HG03175 (cell line): ENCODE results near the gene DNAH9.

Source experiments
- ATAC-seq: cut with Tn5 transposase; IDR thresholded peaks from one replicate; pipeline ENCODE4 v1.9.1; 2021; ENCODE audit warnings: mild to moderate bottlenecking, moderate library complexity; ENCODE audit not compliant: unreplicated experiment

Gene DNAH9

DNA sequence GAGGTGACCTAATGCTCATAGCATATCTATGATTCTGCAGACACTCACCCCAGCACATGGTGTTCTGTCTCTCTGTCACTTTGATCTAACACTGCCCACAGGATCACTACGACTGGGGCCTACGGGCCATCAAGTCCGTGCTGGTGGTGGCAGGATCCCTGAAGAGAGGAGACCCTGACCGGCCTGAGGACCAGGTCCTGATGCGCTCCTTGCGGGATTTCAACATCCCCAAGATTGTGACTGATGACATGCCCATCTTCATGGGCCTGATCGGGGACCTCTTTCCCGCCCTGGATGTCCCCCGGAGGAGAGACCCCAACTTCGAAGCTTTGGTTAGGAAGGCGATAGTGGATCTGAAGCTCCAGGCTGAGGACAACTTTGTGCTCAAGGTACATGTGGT lies 146.4 kb downstream of the DNAH9 start:
- no peak for ATAC-seq

DNA sequence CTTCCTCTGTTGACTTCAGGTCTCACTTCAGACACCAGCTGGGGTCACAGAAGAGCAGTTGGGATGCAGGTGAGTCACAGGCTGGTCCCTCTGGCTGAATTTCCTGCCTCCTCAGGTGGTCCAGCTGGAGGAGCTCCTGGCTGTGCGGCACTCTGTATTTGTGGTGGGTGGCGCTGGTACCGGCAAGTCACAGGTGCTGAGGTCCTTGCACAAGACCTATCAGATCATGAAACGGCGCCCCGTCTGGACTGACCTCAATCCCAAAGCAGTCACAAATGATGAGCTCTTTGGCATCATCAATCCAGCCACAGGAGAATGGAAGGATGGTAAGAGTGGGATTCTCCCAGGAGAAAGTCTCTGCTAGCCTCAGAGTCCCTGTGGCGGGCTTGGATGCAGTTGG lies 149.2 kb downstream of the DNAH9 start:
- no peak for ATAC-seq

DNA sequence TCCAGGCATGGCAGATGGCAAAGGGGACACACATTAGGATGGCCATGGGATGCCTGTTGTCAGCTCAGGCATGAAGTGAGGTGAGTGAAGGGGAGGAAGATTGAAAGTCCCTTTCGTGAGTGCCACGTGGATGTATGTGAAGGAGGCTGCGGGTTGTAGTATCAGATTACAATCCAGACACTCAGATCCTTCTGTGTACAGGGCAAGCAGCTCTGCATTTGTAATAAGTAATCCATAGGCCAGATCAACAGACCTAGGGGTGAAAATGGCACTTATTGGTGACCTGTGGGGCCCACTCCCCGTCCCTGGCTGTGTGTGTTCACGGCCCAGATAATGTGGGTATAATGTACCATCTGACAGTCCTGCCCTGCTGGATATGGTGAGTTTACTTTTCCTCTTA lies 159.5 kb downstream of the DNAH9 start:
- no peak for ATAC-seq

DNA sequence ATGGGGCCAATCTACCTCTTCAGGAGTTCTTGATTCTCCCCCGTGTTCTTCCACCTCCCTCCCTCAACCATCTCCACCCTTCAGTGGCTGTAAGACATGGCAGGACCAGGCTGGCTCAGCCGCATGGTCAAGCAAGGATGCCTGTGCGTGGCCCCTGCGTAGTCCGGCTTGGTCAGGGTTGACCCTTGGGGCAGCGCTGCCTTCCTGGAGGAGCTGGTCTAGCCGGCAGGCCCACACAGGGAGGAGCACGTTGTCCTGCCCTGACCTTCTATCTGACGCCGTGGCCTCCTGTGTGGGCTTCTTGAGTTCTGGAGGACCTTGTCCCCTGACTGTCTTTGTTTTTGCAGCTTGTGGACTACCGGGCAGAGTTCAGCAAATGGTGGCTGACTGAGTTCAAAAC lies 169.8 kb downstream of the DNAH9 start:
- no peak for ATAC-seq

DNA sequence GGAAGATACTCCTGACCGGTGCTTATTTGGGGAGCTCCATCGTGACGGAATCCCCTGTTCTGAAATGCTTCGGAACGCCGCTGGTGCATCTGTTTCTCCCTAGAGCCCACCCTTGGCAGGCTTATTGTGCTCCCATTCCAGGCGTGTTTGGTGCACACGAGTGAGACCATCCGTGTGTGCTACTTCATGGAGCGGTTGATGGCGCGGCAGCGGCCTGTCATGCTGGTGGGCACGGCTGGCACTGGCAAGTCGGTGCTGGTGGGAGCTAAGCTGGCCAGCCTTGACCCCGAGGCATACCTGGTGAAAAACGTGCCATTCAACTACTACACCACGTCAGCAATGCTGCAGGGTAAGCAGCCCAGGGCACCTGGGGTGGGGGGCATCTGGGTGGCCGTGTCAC lies 170.7 kb downstream of the DNAH9 start:
- no peak for ATAC-seq

DNA sequence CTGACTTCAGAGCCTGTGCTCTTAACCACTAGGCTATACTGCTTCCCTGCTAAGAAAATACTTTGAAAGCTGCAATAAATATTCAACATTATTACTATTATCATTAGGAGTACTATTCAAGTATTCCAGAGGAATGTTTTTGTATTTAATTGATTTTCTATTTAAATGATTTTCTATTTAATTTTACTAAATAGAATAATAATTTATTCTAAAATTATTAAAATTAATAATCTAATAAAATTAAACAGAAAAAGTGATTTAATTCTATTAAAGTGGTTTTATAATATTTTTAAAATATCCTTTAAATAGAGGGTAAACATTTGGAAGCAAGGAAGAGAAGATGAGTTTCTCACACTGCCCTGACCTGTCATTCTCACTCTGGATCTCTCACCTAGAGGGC lies 173.8 kb downstream of the DNAH9 start:
- no peak for ATAC-seq

DNA sequence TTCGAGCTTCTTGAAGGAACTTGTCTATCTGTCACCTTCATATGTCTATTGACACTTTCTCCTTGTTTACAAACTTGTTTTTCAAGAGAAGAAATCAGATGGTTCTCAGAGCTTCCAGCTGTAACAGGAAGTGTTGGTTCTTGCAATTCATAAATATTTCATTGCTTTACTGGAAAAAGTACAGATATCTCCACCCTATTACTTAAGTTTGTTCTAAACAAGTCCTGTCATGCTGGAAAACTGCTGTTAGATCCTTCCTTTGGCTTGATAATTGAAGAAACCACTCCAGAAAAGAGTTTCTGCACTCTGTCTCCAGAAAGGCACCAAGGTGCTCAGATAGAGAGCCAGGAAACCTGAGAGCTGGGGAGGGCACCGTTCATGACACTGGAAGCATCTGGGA lies 181.6 kb downstream of the DNAH9 start:
- ATAC-seq = no peak

DNA sequence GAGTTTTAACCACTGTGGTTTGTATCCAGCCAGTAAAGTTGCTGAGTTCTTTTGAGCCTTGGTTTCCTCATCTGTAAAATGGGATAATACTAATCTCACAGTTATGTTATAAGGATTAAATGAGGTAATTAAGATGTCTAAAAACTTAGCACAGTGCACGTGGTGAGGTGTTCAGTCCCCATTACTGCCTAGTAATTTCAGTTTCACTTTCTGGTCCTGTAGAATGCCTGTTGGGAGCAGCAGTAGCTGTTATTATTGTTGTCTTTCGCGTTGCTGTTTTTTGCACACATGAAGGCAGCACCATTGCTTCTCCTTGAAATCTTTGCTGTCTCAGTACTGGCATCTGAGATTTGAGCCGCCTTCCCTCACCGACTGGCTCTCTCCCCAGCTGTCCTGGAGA lies 182.4 kb downstream of the DNAH9 start:
- ATAC-seq = no peak

DNA sequence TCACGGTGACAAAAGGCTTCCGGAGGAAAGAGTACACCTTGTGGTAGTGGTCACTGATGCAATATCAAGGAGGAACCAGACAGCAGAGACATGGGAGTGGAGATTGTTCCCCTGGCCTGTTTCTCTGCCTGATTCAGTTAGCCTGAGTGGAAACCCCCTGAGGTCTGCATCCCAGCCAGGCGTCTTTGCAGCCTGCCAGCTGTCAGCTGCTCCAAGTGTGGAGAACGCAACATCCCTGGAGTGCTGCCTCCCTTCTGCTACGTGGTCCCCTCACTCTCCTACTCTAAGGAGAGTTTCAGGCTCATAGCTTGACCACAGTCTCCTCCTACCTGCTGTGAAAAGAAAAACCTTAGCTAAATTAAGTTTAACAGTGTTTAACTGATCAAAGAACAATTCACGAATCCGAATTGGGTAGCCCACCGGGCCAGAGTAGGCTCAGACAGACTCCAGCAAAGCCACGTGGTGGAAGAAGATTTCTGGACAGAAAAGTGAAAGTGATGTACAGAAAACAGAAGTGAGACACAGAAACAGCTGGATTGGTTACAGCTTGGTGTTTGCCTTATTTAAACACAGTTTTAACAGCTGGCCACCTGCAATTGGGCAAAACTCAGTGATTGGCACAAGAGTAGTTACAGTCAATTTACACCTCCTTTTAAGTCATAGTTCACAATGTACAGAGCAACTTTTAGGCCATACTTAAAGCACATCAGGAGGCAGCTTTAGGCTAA lies 188.6 kb downstream of the DNAH9 start:
- ATAC-seq = no peak

DNA sequence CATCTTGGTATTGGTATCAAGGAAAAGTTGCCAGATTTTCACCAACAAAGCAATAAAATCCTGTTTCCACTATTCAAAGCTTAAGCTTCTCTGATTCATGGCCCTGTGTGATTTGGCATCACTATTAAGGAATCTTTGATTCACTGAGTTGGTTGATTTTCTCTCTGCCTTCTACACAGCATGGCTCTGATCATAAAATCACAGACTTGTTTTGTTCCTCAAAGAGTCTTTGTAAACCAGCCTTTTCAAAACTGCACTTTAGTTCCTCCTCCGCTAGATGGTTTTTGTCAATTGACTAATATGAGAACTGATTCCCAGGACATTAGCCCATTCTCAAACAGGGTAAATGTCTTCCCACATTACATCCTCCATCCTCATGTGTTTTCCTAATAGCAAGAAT lies 197.6 kb downstream of the DNAH9 start:
- ATAC-seq = no peak

DNA sequence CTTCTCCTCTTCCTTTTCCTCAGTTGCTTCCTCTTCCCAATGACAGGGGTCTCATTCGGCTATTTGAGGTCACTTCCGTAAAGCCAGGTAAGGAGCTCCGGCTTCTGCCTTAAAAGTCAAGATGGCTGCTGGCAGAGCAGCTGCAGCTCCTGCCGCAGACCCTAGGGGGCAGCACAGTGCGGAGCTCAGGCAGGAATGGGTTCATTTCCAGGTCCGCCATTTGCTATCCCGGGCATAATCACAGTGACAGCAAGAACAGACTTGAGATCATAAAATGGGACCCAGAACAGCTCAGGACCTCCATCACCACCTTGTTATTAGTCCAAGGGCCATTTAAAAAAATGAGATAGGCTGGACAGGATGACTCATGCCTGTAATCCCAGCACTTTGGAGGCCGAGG lies 199.5 kb downstream of the DNAH9 start:
- ATAC-seq = no peak

DNA sequence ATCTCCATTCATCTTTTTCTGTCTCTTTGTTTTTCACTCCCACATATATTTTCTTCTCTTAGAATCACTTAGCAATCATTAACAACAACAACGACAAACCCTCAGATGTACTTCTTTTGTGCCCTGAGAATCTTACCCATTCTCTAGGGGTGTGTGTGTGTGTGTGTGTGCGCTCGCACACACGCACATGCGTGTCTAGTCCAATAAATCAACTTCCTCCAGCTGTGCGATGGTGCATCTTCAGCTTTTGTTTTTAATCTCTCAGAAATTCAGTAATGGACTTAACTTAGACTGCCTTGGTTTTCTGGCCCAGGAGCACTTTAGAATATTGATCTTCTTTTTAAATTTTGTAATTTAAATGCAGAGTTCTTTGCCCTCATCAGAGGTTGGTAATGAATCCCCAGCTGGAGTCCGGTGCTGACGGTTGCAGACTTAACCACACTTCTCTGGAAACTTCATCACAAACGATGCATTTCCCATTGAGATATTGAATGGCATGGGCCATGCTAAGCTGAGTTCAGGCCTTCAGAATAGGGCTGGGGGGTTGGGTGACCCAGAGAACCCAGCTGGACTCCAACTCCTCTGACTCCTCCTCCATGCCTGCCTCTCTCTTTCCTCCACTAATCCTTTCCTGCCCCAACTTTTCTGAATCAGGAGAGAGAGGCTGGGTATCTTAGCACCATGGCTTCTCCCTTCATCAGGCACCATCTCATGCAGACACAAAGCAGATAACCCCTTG lies 205.1 kb downstream of the DNAH9 start:
- no peak for ATAC-seq

DNA sequence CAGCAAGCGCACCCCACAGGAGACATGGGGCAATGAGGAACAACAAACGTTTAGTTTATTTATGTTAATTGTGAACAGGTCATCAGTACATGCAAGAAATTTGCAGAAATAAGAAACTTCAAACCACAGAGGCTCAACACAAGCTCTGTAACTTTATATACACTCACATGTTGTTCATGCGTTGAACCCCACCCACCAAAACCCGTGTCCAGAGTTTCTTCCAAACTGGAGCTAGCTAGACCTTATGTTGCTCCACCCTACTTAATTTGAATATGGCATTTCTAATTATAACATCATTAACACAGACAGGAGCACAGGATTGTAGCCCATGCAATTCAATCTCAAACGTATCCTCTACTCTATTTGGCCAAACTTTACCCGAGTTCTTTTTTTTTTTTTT lies 206.9 kb downstream of the DNAH9 start:
- no peak for ATAC-seq

DNA sequence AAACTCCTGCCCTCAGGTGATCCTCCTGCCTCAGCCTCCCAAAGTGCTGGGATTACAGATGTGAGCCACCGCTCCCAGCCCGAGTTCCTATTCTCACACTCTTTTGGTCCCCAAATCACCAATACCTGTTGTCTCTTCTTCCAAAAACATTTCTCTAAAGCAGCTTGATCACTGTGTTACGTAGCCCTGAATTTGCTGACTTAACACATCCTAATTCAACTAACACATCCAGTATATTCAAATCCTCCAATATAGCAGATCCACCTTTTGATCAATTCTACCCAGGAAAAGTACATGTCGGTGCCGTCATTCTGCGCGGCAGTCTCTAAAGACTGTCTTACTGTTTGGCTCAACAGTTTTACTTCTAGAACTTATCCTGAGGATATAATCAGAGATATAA lies 207.7 kb downstream of the DNAH9 start:
- no peak for ATAC-seq

DNA sequence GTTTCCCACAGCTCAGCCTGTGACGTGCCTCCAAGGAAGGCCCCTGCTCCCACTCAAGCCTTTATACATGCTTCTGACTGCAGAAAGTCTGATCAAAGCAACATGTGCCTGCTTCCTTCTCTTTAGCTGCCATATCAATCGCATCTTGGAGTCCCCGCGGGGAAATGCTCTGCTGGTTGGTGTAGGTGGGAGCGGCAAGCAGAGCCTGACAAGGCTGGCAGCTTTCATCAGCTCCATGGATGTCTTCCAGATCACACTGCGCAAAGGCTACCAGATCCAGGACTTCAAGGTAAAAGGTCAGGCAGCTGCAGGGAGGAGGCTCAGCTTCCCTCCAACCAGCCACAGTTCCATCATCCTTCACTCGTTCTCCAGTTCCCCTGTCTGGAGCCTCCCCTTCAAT lies 209.3 kb downstream of the DNAH9 start:
- ATAC-seq = no peak

DNA sequence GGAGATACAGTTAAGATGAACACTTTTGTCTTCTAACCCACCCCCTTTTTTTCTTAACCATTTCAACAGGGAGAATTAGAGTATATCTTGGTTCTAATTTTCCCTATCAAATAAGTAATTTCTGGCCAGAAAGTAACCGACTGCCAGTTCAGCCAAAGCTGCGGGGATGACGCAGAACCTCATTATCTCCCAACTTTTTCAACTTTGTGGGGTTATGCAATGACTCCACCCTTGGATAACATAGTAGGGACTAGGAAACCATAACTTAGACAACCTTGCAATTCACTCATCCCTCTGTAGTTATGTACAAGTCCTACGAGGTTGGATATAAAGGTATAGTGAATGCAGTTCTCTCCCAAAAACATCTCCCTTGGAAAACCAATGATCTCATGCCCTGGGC lies 215.0 kb downstream of the DNAH9 start:
- no peak for ATAC-seq

DNA sequence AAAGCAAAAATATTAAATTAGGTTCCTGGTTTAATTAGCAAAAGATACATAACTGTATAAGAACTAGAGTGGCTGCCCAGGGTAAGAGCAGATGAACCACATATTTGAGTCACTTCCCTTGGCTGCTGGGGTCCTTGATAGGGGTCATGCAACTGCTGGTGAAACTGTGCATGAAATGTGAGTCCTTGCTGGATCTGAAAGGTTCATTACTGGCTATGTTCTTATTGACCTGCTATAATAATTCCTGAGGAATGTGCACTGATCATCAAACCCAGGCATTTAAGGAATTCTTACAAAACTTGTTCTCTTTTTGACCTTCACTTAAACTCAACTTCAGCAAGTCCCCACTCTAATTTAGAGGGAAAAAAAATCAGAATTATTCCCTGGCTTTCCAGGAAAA lies 215.6 kb downstream of the DNAH9 start:
- ATAC-seq = no peak

DNA sequence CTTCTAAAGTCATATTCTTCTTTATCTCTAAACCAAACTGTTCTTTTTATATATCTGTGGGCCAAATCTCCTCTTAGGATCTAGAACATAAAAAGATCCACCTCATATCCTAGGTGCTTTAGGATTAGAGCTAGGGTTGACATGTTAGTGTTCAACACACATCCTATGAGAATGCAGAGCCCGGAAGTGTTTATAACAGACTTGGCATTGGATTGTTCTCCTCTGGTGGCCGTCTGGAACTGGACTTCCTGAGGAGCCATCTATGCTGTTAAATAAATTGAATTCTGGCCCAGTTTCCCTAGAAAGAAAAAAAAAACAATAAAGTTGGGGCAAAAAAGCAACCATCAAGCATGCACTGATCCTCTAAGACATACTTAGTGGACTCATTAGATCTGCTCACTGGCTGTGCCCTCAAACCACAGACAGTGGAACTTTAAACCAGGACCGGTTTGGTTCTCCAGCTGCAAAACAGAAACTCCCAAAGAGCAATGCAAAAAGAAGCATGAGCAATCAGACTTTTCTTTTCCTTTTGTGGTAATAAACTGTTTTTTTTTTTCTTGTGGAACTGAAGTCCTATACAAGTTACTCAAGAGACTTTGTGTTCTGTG lies 216.5 kb downstream of the DNAH9 start:
- ATAC-seq = no peak

DNA sequence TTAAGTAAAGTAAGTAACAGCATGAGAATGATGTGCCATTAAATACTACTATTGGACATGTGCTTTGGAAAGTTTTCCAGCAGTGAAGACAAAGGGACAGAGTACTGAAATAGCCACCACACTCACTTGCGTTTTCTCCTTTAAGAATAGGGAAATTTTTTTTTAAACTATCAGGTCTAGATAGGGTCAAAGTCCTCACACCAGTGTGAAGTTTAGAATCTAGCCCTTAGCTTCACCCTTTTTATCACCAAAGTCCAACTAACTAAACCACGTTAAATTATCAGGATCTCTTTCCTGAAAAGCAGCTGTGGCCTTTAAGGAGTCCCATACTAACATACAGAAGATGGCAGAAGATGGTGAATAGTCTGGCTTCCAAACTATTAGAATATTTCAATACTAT lies 218.1 kb downstream of the DNAH9 start:
- no peak for ATAC-seq

DNA sequence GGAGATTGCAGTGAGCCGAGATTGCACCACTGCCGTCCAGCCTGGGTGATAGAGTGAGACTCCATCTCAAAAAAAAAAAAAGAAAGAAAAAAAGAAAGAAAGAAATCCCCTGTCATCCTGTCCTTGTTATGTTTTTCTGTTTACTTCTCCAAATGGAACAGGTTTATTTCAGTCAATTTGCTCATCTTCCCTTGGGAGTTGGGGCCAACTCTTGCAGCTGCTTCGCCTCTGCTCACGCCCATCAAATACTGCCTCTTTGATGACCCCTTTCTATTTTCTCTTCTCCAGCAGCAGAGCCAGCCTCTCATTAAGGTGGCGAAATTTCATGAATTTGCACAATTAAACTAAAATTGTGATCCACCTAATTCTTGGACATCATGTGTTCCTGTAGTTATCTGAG lies 225.6 kb downstream of the DNAH9 start:
- ATAC-seq = no peak

DNA sequence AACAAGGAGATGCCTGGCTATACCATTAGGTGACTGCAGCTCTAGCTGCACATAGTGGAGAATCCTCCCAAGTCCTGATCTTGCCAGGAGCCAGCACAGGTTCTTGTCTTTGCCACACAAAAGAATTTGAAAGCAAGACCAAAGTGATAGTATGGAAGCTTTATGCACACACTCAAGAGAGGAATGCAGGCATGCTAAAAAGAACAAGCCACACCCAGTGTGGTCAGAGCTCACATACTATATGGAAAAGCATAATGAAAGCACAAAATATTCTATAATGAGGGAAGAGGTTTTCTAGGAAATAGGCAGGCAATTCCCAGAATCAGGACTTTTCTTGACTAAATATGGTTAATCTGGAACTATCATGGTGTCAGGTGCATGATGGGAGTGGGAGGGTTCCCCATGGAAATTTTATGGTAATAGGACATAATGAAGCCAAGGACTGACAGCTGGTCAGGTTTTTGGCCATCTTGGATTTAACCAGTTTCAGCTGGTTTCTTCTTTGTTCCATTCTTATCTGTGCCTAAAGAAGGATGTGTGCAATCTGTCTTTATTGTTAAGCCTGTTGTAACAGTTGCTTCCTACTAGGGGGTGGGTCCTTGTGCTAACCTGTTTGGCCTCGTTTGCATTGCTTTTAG lies 227.4 kb downstream of the DNAH9 start:
- no peak for ATAC-seq
